ENCODE data around the gene OR10H5.
"Not testable (repeated sequence)": the region's sequence is repeated elsewhere in the genome, so short reads cannot be mapped to it uniquely, and the experiment has no call there.

The OR10H5 gene

DNA sequence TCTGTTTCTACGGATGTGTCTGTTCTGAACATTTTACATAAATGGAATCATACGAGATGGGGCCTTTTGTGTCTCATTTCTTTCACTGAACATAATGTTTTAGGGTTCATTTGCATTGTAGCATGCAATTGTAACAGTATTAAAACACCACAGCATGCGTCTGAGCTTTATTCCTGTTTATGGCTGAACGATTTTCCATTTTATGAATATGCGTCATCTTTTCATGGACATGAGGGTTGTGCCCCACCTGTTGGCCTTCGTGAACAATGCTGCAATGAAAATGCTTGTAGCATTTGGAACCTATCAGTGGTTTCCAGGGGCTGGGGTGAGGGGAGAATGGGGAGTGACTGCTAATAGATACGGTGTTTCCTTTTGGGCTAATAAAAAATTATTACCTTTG lies 22.9 kb downstream of the OR10H5 start:
- DNase-seq: no peak

DNA sequence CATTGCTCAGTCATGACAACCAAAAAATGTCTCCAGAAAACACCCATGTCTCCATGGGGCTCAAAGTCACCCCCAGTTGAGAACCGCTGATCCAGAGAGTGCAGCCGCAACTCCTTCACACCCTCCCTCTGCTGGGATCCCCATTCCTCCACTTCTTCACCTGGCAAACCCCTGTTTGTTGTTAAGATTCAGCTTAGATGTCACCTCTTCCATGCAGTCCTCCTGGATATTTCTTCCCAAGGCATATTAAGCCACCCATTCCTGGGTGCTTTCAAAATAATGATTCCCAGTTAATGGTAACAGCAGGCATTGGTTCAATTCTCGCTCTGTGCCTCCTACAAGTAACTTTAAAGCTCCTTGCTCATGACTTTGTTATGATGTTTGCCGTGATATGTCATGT lies 24.0 kb downstream of the OR10H5 start:
- DNase-seq: no peak

DNA sequence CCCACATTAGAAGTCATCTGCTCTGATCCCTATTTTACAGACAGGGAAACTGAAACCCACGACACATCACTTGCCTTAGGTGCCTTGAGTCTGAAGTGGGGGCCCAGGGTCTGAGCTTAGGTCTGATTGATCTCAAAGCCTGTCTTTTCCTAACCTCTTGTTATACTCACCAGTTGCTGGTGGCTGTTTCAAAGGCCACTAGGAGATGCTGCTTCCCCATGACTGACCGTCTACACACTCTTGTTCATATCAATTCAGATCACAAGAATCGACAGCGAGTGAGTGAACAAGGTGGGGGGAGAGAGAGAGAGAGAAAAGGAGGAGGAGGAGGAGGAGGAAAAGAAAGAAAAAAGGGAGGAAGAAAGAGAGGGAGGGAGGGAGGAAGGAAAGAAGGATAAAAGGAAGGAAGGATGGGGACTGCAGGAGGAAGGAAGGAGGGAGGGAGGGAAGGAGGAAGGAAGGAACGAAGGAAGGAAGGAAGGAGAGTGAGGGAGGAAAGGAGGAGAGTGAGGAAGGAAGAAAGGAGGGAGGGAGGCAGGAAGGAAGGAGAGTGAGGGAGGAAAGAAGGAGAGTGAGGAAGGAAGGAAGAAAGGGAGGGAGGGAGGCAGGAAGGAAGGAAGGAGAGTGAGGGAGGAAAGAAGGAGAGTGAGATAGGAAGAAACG lies 24.7 kb downstream of the OR10H5 start:
- DNase-seq: no peak

DNA sequence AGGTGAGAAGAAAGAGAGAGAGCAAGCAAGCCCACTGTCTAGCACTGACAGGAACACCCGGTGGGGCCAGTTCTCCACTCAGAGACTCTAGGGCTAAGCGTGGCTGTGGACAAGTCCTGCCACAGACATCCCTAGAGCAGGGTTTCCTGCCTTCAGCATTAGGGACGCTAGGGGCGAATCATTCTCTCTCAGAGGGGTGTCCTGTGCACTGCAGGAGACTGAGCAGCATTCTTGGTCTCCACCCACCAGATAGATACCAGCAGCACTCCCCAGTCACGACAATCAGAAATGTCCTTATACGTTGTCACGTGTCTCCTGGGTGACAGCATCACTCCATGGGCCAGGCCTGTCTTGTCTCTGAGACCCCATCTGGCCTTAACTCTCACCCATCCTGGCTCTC lies 26.5 kb downstream of the OR10H5 start:
- no peak for DNase-seq

DNA sequence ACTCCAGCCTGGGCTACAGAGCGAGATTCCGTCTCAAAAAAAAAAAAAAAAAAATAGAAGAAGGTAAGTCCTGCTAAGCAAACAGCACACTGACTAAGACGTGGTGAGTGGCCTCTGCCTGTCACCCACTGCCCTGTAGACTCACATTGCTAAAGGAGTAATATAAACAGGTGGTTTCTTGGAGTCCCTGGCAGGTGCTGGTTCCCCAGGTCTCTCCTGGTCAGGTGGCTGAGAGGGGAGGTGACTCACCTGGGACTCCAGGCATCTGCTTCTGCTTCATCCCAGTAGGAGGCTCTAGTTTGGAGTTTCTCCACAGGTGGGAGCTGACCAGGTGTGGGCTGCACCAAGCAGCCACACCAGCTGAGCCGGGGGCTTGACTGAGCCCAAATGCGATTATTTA lies 27.8 kb downstream of the OR10H5 start, which contains the start of gene OR10H1:
TSS of gene OR10H1 (minus strand) at position 359 of the 400 bp plus-strand sequence. CDS start 7,627 bp downstream, outside the sequence.
- DNase-seq: no peak

DNA sequence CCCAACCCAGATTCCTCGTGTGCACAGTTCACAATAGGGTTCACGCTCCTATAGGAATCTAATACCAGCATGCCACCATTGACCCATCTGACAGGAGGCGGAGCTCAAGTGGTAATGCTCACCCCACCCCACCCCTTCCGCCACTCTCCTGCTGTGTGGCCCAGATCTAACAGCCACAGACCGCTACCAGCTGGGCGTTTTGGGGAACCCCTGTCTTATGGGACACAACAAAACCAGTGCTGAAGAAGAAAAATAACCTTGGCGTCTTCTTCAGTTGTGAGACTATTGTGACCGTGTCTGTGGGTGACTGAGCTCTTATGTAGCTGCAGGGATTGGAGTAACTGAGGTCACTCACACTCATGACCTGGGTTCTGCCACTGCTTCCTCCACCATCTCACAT lies 33.2 kb downstream of the OR10H5 start:
- DNase-seq: no peak

DNA sequence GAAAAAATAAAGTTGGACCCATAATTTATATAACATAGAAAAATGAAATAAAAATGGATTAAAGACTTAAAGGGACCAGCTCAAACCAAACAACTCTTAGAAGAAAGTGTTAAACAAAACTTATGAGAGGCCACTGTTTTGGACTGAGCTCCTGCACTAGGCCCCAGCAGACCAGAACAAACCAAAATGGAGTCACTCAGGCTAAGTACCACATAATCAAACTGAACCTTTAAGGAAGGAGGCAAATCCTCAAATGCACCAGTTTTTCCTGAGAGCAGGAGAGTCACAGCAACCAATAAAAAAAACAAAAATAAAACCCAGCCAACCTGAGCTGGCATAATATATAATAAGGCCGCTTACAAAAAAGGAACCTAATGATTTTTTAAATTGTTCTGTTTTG lies 38.3 kb downstream of the OR10H5 start:
- DNase-seq: no peak

DNA sequence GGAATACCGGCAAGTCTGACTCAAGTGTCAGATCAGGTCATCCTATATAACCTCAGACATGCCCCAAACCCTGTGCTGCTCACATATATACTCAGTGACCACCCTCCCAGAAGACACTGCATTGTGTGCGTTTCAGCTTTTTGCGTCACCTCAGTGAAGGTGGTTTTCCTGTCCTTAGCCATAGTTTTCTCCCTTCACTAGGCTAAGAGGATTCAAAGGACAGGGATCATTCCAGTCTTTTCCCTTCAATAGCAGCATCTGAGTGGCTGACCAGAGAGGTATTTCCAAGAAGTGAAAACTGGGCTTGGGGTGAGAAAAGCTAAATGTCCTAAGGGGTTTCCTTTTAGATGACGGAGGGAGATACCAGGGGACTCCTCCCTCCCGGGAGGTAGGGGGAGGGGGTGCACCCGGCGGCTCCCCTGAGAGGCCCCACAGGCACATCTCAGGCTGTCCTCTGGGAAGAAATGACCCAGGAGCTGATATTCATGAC lies 40.7 kb downstream of the OR10H5 start:
- no peak for DNase-seq

DNA sequence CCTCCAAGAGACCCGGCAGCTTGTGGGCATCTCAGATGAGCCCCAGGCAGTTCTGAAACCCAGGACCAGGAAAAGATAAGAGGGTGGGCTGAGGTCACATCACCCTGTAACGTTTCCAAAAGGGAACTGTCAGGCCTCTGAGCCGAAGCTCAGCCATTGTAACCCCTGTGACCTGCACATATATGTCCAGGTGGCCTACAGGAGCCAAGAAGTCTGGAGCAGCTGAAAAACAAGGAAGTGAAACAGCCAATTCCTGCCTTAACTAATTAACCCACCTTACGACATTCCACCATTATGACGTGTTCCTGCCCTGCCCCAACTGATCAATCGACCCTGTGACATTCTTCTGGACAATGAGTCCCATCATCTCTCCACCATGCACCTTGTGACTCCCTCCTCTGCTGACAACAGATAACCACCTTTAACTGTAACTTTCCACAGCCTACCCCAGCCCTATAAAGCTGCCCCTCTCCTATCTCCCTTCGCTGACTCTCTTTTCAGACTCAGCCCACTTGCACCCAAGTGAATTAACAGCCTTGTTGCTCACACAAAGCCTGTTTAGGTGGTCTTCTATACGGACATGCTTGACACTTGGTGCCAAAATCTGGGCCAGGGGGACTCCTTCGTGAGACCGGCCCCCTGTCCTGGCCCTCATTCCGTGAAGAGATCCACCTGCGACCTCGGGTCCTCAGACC lies 41.3 kb downstream of the OR10H5 start:
- DNase-seq: not testable (repeated sequence)

DNA sequence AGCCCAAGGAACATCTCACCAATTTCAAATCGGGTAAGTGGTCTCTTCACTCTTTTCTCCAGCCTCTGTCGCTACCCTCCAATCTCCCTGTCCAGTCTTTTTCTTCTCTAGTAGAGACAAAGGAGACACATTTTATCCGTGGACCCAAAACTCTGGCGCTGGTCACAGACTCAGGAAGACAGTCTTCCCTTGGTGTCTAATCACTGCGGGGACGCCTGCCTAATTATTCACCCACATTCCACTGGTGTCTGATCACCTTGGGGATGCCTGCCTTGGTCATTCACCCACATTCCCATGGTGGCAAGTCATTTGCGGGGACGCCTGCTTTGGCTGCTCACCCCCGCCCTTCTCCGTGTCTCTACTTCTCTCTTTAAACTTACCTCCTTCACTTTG lies 41.8 kb downstream of the OR10H5 start:
- DNase-seq: no peak

DNA sequence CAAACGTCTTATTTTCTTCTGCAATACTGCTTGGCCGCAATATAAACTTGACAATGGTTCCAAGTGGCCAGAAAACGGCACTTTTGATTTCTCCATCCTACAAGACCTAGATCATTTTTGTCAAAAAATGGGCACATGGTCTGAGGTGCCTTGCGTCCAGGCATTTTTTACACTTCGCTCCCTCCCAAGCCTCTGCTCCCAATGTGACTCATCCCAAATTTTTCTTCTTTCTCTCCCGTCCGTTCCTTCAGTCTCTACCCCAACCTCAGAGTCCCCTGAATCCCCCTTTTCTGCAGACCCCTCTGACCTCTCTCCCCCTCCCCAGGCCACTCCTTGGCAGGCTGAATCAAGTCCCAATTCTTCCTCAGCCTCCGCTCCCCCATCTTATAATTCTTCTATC lies 42.3 kb downstream of the OR10H5 start:
- DNase-seq: no peak

DNA sequence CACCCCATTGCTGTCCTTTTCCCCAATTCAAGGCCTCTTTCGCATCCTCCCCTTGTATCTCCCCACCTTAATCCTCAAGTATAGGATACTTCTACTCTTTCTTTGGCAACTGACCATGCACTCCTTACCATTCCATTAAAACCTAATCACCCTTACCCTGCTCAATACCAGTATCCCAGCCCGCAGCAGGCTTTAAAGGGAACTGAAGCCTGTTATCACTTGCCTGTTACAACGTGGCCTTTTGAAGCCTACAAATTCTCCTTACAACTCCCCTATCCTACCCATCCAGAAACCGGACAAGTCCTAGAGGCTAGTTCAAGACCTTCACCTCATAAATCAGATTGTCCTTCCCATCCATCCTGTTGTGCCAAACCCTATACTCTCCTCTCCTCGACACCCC lies 44.2 kb downstream of the OR10H5 start:
- DNase-seq: no peak

DNA sequence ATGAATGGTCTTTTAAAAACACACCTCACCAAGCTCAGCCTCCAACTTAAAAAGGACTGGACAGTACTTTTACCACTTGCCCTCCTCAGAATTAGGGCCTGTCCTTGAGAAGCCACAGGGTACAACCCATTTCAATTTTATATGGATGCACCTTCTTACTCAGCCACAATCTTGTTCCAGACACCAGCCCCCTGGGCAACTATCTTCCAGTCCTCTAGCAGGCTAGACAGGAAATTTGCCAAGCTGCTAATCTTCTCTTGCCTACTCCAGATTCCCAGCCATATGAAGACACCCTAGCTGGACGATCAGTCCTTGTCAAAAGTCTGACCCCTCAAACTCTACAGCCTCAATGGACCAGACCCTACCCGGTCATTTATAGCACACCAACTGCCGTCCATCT lies 46.8 kb downstream of the OR10H5 start:
- not testable (repeated sequence) for DNase-seq

DNA sequence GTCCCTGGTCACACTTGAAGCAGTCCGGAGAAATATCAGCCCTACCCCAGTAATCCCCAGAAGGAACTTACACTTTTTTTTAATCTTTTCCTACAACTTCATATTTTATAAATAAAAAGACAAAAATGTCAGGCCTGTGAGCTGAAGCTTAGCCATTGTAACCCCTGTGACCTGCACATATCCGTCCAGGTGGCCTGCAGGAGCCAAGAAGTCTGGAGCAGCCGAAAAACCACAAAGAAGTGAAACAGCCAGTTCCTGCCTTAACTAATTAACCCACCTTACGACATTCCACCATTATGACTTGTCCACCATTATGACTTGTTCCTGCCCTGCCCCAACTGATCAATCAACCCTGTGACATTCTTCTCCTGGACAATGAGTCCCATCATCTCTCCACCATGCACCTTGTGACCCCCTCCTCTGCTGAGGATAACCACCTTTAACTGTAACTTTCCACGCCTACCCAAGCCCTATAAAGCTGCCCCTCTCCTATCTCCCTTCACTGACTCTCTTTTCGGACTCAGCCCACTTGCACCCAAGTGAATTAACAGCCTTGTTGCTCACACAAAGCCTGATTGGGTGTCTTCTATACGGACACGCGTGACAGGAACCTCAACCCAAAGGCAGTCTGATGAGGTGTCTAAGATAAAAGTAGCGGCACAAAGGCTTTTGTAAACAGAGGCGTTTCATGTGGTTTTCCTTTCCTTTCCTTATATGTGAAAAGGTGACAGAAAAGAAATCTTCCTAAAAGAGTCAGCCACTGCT lies 48.3 kb downstream of the OR10H5 start:
- DNase-seq: peak in 1 of 56 donors; percentile 22

DNA sequence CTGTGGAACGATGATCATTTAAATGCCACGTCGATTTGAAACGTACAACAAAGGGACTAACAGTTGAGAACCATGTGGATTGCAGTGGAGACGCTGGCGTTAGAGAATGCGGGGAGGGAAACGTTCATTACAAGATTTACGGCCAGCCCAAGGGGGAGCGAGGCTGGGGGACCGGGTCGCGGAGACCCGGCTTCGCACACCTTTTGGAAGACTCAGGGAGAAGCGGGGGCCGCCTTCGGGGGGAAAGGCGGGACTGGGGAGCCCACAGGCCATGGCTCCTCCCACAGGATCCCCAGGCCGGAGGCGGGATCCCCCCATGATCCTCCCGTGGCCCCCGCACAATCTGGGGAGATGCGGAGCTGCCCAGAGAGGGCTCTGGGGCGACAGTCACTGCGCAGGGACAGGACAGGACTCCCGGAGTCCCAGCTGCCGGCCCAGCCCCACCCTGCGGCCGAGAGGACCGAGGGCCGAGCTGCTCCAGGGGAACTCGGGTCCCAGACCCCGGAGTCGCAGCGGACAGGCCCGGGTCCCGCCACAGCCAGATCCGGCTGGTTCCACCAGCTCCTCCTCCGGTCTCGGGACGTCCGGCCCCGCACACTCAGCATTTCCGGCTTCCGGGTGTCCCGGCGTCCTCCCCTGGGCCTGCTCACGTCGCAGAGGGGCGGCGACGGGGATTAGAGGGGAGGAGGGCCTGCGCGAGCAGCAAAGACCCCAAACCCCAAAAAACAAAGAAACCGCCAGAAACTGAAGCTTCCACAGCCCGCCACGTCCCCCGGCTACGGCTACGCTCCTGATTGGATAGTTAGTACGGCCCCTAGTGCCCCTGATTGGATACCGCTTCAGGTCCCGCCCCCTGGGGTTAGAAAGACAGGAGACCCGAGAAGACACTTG lies 49.1 kb downstream of the OR10H5 start:
- DNase-seq: peak; percentile 22 to 97 (median 91)

DNA sequence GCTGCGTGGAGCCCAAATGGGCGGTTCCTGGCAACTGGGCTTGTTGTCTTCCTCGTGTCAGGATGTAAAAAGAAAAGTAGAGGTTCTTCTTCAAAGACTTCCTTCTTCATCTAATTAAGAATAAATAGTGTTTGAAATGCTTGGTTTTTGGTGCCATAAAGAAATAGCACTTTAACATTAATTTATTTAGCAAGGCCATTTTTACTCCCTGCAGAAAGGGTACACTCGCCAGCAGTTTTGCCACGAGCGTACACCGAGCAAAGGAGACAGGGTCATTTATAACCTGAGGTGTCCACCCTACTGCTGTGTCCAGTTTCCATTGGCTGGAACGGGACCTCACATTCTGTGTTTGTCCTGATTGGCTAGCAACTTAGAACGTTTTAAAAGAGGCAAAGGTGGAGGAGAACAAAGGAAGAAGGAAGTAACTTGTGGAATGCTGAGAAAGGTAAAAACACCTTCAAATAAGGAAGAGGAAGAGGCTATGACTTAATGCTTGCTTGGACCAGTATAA lies 49.8 kb downstream of the OR10H5 start:
- peak in 3 of 56 donors; percentile 22 to 51 (median 35) for DNase-seq

DNA sequence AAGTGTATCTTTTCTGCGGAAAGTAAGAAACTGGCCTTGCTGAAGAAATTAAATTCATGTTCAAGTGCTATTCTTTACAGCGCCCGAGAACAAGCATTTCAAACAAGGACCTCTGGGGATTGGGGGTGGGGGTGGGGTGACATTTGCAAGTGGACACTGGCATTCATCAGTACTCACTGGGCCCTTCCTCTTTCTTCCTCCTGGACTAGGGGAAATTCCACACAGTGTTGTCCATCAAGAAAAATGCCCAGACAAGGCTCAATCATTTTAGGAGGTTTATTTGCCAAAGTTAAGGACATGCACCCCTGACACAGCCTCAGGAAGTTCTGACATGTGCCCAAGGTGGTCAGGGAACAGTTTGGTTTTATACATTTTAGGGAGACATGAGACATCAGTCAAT lies 50.9 kb downstream of the OR10H5 start:
- no peak for DNase-seq

DNA sequence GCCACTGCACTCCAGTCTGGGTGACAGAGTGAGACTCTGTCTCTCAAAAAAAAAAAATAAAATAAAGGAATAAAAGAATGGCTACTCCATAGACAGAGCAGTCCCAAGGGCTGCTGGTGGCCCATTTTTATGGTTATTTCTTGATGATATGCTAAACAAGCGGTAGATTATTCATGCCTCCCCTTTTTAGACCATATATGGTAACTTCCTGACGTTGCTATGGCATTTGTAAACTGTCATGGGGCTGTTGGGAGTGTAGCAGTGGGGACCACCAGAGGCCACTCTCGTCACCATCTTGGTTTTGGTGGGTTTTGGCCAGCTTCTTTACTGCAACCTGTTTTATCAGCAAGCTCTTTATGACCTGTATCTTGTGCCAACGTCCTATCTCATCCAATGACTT lies 52.4 kb downstream of the OR10H5 start:
- not testable (repeated sequence) for DNase-seq

DNA sequence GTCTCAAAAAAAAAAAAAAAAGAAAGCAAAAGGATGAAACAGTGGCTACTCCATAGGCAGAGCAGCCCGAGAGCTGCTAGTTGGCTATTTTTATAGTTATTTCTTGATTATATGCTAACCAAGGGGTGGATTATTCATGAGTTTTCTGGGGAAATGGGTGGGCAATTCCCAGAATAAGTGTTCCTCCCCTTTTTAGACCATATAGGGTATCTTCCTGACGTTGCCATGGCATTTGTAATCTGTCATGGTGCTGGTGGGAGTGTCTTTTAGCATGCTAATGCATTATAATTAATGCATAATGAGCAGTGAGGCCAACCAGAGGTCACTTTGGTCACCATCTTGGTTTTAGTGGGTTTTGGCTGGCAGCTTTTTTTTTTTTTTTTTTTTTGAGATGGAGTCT lies 53.4 kb downstream of the OR10H5 start:
- DNase-seq: no peak

DNA sequence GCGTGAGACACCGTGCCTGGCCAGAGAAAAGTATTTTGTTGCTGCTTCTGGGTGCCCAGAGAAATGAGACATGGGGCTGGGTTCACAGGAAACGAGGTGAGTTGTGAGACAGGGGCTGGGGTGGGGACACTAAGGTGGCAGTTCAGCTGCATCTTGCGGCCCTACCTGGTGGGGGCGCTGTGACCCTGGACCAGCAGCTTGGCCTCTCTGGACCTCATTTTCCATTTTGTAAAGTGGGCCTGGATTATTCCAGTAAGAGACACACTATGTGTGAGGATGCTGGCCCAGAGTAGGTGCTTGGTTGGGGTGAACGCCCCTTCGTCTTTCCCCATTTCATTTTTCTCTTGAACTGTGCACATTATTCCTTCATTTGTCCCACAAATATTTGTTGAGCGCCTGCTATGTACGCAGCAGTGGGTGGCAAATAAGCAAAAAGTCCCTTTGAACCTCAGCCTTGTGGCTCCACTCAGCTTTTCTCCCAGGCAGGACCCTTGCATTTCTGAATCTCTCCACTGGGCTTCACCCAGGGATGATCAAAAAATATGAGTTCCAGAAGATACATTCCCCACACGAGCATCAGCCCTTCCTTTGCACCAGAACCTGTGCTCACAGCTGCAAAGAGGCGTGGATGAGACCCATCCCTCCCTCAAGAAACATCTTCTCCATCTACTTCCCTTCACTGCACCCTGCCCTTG lies 54.6 kb downstream of the OR10H5 start:
- no peak for DNase-seq
